Stimulated activated CD4-positive, alpha-beta T cell treated with anti-CD3 and anti-CD28 coated beads, Interleukin-15, amount 100 ng/mL, for 24 hours (primary cell): ENCODE data around the gene B2M.
"Not testable (repeated sequence)": the region's sequence is repeated elsewhere in the genome, so short reads cannot be mapped to it uniquely, and the experiment has no call there.

ENCODE experiments used
- DNase-seq: peaks from one replicate; pipeline ENCODE4 v3.0.0-alpha.2; 2020

The B2M gene

DNA sequence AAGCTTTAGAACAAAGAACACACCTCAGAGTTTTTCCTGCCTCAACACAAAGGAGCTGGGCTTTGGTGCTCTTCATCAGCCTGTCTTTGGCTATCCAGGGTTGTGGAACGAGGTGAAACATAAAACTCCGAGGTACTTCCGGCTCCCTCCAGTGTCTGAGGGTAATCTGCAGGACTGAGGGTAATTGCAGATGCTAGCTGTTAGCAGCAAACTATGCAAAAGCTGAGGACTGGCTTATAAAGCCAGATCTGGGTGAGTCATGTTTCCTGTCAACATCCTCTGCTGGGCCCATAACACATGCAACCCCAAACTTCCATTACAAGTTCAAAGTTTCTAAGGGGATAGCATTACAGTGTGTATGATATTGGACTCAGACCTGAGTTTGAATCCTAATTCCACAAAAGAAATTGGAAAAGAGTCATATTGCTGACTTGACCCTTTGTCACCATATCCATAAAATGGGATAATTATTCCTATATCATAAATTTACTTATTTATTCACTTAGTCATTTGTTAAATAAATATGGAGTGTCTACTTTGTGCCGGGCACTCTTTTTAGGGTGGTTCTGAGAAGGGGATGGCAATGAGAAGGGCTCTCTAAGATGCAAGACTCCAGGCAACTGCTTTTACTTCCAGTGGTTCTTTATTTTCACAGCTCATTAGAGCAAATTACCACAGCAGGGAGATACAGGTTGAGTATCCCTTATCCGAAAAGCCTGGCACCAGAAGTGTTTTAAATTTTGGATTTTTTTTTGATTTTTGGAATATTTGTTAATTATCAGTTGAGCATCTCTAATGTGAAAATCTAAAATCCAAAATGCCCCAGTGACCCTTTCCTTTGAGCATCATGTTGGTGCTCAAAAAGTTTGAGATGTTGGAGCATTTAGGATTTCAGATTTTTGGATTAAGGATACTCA is 15.5 kb downstream of the B2M start:
- peak; percentile 71 for DNase-seq

DNA sequence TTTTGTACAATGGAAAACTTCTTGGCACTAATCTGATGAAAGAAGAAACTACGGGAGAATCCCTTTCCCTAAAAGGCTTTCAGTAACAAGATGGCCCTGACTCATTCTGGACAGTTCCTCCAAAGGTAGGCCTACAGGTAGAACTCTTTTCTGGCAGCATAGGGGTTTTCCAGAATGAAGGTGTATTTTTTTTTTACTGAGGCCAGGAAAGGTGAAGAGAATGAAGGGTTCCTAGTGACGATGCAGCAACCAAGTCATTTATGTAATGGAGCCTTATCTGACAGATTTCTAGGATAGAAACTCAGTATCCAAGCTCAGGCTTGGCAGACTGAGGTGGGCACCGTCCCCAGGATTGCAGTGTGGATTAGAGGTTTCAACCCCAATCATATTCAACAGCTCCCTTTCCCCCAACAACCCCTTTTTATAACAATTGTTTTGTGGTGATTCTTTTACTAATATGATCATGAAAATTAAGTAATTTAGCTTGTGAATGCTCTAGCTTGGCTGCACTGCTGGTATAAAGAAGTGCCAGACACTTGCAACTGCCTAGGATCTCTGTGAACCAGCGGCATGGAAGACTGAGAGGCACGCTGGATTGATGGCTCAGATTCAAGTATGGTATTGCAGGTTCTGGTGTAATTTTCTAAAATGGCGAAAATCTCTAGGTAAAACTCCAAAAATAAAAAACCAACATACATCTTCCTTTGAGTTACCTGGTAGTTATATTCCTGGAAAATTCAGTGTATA is 16.3 kb downstream of the B2M start:
- DNase-seq = no peak

DNA sequence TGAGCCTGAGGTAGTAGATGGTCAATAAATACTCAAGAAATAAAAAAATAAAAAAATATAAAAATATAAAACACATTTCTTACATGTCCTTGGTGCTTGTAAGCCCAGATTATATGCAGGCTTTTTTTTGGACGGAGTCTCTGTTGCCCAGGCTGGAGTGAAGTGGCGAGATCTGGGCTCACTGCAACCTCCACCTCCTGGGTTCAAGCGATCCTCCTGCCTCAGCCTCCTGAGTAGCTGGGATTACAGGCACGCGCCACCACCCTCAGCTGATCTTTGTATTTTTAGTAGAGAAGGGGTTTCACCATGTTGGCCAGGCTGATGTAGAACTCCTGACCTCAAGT is 16.9 kb downstream of the B2M start:
- not testable (repeated sequence) for DNase-seq

DNA sequence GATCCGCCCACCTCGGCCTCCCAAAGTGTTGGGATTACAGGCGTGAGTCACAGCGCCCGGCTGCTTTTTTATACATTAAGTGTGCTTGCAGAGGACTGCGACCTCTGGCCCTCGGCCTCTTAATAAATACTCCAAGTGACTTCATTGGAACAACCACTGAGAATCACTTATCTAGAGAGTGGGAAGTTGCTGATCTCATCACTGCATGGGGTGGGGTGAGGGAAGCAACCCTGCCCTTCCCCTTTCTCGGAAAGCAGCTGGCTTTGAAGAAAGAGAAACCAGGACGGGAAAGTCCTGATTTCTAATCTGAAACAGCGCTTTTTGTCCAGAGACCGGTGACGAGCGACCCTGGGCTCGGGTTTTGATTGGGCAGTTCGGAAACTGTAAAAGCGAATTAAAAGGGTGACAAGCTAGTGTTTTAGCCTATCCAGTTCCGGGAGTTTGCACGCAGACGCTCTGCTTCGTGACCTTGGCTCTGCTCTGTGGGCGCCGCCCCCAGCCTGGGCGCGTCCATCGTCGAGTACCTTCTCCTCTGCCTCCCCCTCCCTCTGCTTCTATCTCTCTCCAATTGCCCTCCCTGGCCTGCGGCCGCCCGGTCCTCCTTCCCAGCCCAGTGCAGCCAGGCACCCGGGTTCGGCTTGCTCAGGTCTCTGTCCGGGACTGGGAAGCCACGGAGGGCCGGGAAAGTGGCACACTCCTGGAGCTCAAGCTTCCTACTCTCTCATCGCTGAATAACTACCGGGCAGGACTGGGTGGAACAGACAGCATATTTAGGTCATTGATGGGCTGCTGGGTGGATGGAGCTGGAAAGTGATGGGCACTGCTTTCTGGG is 17.5 kb downstream of the B2M start:
- peak; percentile 95 for DNase-seq

DNA sequence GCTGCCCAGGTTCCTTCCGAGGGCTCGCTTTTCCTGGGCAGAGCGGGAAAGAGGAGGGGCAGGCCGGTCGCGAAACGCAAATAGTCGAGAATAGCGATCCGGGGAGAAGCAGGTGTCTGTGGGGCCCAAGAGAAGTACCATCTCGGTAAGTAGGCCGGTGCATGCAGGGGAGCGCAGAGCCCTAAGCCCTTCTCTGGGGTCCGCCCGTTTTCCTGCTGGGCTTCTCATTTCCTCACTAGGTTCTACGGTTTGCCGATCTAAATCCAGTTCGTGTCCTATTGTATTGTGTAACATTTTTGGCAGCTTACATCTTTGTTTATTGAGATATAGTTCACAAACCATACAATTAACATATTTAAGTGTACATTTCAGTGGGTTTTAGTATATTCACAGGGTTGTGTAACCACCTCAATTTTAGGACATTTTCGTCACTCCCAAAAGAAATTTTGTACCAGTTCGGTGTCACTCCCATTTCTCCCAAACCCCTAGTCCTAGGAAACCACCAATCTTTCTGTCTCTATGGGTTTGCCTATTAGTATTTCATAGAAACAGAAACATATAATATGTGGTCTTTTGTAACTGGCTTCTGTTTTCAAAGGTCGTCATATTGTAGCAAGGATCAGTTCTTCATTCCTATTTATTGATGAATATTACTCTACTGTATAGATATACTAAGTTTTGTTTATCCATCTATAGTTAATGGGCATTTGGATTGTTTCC is 18.3 kb downstream of the B2M start:
- peak; percentile 57 for DNase-seq

DNA sequence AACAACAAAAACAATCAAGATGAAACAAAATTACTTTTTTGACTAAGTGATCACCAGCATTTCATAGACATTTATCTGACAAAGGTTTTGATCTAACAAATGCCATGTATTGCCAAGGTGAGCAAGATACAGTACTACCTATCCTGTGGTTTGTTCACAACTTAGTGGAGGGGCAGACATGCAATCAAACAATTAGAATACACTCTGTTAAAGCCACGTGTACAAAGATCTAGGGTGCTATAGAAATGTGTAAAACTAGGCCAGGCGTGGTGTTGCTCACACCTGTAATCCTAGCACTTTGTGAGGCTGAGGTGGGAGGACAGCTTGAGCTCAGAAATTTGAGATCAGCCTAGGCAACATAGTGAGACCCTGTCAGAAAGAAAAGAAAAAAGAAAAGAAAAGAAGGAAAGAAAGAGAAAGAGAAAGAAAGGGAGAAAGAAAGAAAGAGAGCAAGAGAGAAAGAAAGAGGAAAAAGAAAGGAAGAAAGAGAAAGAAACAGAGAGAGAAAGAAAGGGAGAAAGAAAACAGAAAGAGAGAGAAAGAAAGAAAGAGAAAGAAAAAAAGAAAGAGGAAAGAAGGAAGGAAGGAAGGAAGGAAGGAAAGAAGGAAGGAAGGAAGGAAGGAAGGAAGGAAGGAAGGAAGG is 23.6 kb downstream of the B2M start:
- DNase-seq = no peak

DNA sequence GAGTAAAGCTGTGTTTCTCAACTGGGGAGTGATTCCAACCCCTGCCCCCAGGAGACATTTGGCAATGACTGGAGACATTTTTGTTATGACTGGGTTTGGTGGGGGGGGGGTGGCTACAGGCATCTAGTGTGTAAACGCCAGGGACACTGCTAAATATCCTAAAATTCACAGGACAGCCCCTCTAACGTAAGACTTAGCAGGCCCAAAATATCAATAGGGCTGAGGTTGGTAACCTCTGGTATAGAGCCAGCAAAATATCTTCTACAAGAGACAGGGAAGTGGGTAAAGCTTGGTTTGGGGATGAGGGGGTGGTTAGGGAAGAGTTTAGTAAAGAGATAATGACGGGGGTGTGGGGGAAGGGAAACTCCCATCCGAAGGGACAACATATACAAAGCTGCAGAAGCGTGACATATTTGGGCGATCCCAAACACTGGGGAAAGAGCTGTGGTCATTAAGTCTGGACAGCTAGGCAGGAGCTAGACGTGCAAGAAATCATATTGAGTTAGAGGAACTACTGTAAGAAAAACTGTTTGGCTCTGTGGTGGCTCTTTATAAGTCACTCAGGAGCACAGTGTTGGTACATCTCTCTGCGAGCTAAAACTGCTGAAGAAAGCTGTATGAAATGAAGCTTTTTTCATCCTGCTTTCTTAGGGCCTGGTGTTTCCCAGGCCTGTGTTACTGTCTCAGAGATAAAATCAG is 24.3 kb downstream of the B2M start:
- peak; percentile 77 for DNase-seq

DNA sequence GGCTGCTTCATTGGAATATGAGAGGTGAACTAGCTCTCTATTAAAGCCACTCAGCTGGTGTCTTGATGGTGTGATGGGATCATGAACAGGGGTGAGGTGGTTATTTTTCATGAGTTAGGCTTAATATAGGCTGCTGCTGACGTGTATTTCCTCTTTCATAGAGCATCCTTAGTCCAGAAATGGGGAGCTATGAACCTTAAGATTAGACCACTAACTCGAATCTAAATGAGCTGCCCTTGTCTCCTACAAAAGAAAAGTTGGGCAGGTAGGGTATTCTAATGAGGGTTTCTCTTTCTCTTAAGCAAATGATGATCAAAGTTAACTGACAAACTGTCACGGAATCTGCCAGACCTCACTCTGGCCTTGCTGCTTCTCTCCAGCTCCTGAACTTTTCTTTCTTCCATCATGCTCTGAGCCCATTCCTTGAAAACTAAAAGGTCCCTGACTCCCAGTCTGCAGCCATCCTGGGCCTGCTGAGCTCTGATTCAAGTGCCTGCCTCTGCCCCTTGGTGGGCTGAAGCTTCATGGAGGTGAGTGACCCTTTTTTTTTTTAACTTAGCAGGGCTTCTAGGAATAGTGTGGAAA is 25.0 kb downstream of the B2M start, which contains the start of gene TRIM69:
Gene TRIM69 (plus strand): TSS at position 348 of the 585 bp plus-strand sequence. CDS start 177 bp downstream, at position 525.
- no peak for DNase-seq

DNA sequence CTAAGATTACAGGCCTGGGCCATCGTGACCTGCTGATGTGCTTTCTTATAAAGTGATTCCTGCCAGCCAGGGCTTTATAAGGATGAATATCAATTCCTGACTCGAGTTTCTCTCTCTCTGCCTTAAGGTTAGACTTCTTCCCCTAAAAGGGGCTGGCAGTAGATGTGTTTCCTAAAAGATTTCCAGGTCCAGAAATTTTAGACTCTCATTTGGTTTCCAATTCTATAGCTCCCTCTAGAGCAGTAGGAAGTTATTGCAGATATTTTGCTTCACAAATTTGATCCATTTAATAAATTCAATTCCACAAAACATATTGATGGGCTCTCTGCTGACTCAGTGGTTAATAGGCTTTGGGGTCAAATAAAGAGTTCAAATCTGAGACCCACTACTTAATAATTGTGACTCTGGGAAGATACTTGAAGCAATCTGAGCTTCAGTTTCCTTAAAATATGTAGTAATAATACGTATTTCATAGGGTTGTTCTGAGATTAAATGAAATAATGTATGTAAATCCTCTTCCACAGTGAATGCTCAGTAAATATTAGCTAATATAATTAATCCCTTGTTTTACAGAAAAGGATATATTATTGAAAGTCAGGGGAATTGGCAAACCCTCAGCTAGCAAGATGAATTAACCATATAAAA is 27.1 kb downstream of the B2M start:
- DNase-seq = no peak

DNA sequence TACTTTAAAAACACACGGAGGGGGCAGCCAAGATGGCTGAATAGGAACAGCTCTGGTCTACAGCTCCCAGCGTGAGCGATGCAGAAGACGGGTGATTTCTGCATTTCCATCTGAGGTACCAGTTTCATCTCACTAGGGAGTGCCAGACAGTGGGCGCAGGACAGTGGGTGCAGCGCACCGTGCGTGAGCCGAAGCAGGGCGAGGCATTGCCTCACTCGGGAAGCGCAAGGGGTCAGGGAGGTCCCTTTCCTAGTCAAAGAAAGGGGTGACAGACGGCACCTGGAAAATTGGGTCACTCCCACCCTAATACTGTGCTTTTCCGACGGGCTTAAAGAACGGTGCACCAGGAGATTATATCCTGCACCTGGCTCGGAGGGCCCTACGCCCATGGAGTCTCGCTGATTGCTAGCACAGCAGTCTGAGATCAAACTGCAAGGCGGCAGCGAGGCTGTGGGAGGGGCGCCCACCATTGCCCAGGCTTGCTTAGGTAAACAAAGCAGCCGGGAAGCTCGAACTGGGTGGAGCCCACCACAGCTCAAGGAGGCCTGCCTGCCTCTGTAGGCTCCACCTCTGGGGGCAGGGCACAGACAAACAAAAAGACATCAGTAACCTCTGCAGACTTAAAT is 28.0 kb downstream of the B2M start:
- not testable (repeated sequence) for DNase-seq

DNA sequence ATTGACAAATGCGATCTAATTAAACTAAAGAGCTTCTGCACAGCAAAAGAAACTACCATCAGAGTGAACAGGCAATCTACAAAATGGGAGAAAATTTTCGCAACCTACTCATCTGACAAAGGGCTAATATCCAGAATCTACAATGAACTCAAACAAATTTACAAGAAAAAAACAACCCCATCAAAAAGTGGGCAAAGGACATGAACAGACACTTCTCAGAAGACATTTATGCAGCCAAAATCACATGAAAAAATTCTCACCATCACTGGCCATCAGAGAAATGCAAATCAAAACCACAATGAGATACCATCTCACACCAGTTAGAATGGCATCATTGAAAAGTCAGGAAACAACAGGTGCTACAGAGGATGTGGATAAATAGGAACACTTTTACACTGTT is 32.1 kb downstream of the B2M start:
- not testable (repeated sequence) for DNase-seq

DNA sequence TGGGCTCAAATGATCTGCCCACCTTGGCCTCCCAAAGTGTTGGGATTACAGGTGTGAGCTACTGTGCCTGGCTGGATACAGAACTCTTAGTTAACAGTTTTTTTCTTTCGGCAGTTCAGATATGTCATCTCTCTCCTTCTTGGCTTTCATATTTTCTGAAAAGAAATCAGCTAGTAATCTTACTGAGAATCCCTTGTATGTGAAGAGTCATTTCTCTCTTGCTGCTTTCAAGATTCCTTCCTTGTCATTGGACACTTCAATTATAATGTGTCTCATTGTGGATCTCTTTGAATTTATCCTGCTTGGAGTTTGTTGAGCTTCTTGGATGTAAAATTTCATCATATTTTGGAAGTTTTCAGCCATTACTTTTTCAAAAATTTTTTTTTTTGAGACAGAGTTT is 42.0 kb downstream of the B2M start:
- DNase-seq = no peak

DNA sequence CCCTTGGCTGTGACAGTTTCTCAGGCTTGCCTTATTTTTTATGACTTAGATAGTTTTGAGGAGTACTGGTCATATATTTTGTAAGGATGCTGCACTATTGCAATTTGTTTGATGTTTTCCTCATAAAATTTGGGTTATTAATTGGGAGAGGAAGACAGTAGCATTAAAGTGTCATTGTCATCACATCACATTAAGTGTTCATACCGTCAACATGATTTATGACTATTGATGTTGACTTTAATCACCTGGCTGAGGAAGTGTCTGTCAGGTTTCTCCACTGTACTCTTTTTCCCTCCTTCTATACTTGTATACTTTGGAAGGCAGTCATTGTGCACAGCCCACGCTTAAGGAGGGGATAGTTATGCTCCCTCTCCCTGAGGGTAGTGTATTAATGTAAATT is 51.9 kb downstream of the B2M start:
- DNase-seq = no peak

DNA sequence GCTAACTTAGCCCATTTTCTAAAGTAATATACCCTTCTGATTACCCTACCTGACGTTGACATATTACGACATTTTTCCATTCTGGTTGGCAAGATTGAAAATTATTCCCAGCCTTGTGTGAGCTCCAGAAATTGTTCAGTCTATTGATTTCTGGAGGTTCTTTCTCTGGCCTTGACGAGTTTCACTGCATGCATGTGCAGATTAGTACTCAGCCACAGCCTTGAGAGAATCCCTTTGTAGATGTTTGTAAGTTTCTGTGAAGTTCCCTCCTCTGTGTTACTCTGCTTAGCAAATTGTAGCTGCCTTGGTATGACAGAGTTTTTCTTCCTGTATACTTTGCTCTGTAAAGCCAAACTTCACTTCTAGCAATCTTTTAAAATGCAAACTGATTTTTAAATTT is 52.5 kb downstream of the B2M start:
- DNase-seq = no peak

DNA sequence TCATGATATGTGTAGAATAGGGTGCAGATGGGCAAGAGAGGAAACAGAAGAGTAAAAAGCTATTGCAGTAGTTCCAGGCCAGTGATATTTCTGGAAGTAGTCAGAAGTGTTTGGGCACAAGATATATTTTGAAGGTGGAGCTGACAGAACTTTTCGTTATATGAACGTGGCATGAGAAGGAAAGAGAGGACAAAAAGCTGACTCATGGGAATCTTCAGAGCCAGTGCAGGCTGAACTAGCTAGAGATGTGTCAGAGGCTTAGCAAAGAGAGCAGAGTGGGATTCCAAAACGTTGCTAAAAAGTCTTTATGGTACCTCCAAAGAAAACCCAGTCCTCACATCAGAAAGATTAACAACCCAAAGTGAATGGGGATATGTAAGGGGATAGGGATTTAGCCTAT is 53.7 kb downstream of the B2M start:
- DNase-seq = no peak
